ENCODE results near the gene TTBK2.

DNA sequence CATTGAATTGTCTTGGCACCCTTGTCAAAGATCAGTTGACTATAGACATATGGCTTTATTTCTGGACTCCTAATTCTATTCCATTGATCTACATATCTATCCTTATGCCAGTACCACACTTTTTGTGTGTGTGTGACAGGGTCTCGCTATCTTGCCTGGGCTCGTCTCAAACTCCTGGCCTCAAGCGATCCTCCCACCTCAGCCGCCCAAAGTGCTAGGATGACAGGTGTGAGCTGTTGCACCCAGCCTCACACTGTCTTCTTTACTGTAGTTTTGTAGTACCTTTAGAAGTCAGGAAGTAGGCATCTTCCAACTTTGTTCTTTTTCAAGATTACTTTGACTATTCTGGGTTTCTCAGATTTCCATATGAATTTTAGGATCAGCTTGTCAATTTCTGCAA lies 208.0 kb downstream of the TTBK2 start:
- TF ChIP-seq CBX3 (IDR thresholded peaks at IDR 0.05; ENCODE audit: borderline replicate concordance, low read depth): no peak
- TF ChIP-seq, protein P1, sequence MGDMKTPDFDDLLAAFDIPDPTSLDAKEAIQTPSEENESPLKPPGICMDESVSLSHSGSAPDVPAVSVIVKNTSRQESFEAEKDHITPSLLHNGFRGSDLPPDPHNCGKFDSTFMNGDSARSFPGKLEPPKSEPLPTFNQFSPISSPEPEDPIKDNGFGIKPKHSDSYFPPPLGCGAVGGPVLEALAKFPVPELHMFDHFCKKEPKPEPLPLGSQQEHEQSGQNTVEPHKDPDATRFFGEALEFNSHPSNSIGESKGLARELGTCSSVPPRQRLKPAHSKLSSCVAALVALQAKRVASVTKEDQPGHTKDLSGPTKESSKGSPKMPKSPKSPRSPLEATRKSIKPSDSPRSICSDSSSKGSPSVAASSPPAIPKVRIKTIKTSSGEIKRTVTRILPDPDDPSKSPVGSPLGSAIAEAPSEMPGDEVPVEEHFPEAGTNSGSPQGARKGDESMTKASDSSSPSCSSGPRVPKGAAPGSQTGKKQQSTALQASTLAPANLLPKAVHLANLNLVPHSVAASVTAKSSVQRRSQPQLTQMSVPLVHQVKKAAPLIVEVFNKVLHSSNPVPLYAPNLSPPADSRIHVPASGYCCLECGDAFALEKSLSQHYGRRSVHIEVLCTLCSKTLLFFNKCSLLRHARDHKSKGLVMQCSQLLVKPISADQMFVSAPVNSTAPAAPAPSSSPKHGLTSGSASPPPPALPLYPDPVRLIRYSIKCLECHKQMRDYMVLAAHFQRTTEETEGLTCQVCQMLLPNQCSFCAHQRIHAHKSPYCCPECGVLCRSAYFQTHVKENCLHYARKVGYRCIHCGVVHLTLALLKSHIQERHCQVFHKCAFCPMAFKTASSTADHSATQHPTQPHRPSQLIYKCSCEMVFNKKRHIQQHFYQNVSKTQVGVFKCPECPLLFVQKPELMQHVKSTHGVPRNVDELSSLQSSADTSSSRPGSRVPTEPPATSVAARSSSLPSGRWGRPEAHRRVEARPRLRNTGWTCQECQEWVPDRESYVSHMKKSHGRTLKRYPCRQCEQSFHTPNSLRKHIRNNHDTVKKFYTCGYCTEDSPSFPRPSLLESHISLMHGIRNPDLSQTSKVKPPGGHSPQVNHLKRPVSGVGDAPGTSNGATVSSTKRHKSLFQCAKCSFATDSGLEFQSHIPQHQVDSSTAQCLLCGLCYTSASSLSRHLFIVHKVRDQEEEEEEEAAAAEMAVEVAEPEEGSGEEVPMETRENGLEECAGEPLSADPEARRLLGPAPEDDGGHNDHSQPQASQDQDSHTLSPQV (IDR thresholded peaks at IDR 0.05): no peak
- TF ChIP-seq, protein P2, sequence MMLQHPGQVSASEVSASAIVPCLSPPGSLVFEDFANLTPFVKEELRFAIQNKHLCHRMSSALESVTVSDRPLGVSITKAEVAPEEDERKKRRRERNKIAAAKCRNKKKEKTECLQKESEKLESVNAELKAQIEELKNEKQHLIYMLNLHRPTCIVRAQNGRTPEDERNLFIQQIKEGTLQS (IDR thresholded peaks at IDR 0.05; ENCODE audit: borderline replicate concordance, extremely low read depth, low read depth, low read length): no peak
- TF ChIP-seq, protein P3, sequence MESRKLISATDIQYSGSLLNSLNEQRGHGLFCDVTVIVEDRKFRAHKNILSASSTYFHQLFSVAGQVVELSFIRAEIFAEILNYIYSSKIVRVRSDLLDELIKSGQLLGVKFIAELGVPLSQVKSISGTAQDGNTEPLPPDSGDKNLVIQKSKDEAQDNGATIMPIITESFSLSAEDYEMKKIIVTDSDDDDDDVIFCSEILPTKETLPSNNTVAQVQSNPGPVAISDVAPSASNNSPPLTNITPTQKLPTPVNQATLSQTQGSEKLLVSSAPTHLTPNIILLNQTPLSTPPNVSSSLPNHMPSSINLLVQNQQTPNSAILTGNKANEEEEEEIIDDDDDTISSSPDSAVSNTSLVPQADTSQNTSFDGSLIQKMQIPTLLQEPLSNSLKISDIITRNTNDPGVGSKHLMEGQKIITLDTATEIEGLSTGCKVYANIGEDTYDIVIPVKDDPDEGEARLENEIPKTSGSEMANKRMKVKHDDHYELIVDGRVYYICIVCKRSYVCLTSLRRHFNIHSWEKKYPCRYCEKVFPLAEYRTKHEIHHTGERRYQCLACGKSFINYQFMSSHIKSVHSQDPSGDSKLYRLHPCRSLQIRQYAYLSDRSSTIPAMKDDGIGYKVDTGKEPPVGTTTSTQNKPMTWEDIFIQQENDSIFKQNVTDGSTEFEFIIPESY (IDR thresholded peaks at IDR 0.05): no peak
- TF ChIP-seq, protein P4, sequence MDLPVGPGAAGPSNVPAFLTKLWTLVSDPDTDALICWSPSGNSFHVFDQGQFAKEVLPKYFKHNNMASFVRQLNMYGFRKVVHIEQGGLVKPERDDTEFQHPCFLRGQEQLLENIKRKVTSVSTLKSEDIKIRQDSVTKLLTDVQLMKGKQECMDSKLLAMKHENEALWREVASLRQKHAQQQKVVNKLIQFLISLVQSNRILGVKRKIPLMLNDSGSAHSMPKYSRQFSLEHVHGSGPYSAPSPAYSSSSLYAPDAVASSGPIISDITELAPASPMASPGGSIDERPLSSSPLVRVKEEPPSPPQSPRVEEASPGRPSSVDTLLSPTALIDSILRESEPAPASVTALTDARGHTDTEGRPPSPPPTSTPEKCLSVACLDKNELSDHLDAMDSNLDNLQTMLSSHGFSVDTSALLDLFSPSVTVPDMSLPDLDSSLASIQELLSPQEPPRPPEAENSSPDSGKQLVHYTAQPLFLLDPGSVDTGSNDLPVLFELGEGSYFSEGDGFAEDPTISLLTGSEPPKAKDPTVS (IDR thresholded peaks at IDR 0.05; ENCODE audit: low read depth, low read length): no peak
- TF ChIP-seq SIX5 (IDR thresholded peaks at IDR 0.05; ENCODE audit: low read depth, low read length, severe bottlenecking): no peak
